ENCODE data around the gene TMC6.

The TMC6 gene

DNA sequence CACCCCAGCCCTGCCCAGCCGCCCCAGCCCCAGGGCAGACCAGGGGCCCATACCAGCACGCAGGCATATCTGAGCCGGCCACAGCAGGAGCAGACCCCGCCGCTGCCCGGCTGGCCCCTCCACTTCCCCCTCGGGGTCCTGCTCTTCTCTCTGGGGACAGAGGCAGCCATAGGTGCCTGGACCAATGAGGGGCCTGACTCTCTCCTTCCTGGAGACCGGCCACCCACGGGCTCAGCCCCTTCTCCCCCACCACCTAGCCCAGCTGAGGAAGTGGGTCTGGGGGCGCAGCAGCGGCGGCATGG is 3.8 kb downstream of the TMC6 start:
- DNase-seq = no peak
- Histone ChIP-seq H3K27ac (no peak overlapping the region), H3K27me3 (replicated peaks) (no peaks in the 10 kb centered on the region), H3K36me3 (replicated peaks) (peaks cover 4% of the 10 kb centered on the region), H3K4me3 (ENCODE audit: low read depth, low read length) (no peak overlapping the region)
- in situ Hi-C loops (cut with HindIII; ENCODE audit: low pct_ligation_motif_present, low sequenced_read_pairs) = no loop called here
- TF ChIP-seq, protein P1, sequence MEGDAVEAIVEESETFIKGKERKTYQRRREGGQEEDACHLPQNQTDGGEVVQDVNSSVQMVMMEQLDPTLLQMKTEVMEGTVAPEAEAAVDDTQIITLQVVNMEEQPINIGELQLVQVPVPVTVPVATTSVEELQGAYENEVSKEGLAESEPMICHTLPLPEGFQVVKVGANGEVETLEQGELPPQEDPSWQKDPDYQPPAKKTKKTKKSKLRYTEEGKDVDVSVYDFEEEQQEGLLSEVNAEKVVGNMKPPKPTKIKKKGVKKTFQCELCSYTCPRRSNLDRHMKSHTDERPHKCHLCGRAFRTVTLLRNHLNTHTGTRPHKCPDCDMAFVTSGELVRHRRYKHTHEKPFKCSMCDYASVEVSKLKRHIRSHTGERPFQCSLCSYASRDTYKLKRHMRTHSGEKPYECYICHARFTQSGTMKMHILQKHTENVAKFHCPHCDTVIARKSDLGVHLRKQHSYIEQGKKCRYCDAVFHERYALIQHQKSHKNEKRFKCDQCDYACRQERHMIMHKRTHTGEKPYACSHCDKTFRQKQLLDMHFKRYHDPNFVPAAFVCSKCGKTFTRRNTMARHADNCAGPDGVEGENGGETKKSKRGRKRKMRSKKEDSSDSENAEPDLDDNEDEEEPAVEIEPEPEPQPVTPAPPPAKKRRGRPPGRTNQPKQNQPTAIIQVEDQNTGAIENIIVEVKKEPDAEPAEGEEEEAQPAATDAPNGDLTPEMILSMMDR (IDR thresholded peaks at IDR 0.05; ENCODE audit: low read depth, low read length, missing control alignments) = no peak

DNA sequence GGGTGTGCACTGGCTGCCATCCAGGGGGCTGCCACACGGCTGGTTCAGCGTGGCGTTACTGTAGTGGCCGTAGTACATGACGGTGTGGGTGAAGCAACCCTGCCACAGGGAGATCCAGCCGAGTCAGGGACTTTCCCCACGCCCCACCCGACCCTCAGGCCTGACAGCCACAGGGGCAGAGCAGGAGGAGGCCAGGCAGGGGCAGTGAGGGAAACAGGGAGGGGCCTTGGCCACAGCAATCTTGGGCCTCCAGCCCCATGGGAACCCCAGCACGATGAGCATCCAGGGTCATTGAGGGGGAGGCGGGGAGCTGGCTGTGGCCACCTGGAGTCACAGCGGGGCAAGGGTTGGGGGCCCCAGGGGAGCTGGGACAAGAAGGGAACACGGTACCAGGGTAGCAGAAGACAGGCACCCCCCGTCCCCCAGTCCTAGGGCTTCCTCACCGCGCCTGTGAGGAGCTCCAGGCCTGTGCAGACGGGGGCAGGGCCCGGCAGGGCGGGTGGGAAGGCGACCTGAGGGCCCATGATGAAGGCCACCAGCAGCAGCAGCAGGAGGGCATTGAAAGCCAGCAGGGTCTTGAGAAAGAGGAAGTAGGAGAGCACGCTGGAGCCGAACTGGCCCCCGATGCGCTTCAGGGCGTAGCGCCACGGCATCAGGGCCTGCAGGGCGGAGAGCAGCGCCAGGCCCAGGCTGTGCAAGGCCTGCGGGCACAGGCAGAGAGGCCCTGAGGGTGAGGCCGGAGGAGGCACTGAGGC is 4.3 kb downstream of the TMC6 start:
- no peak for DNase-seq
- no peak overlapping the region for H3K27ac ChIP-seq
- H3K27me3 ChIP-seq (replicated peaks) = no peaks in the 10 kb centered on the region
- in situ Hi-C loops (cut with HindIII; ENCODE audit: low pct_ligation_motif_present, low sequenced_read_pairs) = no loop called here
- H3K36me3 ChIP-seq (replicated peaks) = peaks cover 4% of the 10 kb centered on the region
- TF ChIP-seq, protein P1 (IDR thresholded peaks at IDR 0.05; ENCODE audit: low read depth, low read length, missing control alignments) = no peak
- H3K4me3 ChIP-seq (ENCODE audit: low read depth, low read length) = no peak overlapping the region

DNA sequence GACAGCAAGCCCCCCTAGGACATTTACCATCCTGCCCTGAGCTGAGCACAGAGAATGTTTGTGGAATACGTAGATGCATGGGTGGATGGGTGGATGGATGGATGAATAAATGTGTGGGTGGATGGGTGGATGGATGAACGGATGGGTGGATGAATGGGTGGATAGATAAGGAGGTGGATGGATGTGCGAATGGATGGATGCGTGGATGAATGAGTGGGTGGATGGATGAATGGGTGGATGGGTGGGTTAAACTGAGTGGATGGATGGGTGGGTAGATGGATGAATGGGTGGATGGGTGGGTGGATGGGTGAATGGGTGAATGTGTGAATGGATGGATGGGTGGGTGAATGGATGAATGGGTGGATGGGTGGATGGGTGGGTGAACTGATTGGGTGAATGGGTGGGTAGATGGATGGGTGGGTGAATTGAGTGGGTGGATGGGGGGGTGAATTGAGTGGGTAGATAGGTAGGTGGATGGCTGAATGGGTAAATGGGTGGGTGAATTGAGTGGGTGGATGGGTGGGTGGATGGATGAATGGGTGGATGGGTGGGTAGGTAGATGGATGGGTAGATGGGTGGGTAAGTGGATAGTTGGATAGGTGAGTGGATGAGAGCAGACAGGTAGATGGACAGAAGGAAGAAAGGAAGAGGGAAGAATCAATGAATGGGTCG is 5.2 kb downstream of the TMC6 start:
- Histone ChIP-seq H3K27ac (no peak overlapping the region), H3K36me3 (replicated peaks) (peaks cover 4% of the 10 kb centered on the region), H3K27me3 (replicated peaks) (no peaks in the 10 kb centered on the region), H3K4me3 (ENCODE audit: low read depth, low read length) (no peak overlapping the region)
- DNase-seq = no peak
- TF ChIP-seq, protein P1 (IDR thresholded peaks at IDR 0.05; ENCODE audit: low read depth, low read length, missing control alignments) = no peak
- in situ Hi-C loops (cut with HindIII; ENCODE audit: low pct_ligation_motif_present, low sequenced_read_pairs) = no loop called here

DNA sequence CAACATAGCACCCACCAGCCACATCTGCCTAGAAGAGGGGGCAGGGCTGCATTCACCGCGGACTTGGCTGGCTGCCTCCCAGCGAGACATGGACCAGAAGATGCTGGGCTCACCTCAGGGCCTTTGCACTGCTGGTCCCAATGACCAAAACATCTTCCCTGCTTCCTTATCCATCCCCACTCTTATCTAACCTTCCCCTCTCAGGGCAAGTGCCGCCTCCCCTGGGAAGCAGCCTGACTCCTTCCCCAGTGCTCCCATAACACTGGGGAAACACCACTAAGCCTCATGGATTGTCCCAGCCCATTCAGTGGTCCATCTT is 5.7 kb downstream of the TMC6 start:
- DNase-seq = no peak
- no peak overlapping the region for H3K4me3 ChIP-seq (ENCODE audit: low read depth, low read length)
- no peaks in the 10 kb centered on the region for H3K27me3 ChIP-seq (replicated peaks)
- H3K36me3 ChIP-seq (replicated peaks) = peaks cover 4% of the 10 kb centered on the region
- H3K27ac ChIP-seq = no peak overlapping the region
- TF ChIP-seq, protein P1 (IDR thresholded peaks at IDR 0.05; ENCODE audit: low read depth, low read length, missing control alignments) = no peak
- in situ Hi-C loops (cut with HindIII; ENCODE audit: low pct_ligation_motif_present, low sequenced_read_pairs) = no loop called here

DNA sequence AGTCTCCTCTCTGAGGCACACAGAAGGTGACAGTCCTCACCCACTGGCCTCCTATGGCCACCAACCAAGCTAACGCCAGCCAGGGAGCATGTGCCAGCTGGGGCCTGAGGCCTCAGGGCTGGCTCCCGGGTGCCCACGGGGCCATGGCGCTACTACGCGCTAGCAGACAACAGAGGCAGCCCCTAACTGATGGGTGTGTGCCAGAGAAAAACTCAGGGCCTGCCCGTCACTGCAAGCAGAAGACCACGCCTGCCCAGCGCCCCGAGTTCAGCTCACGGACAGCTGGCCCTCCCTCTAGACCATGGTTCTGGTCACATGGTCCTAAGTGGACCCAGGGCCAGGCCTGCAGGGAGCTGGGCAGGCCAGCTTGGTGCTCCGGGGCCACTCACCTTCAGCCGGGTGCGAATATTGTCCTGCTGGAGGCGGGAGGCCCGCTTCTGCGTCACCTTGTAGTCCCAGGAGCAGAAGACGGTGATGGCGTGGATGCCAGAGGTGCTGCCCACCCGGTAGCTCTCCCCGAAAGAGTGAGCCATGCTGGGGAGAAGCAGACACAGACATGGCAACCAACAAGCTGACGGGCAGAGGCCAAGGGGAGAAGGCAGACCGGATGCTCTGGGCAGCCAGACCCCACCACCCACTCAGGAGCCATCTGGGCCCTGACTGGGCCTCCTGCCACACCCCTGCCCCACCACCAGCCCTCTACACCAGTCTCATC is 6.2 kb downstream of the TMC6 start:
- no peak overlapping the region for H3K27ac ChIP-seq
- TF ChIP-seq, protein P1 (IDR thresholded peaks at IDR 0.05; ENCODE audit: low read depth, low read length, missing control alignments) = no peak
- DNase-seq = no peak

More for the DNA sequence above, 6.2 kb downstream of the TMC6 start:
- Histone ChIP-seq H3K27me3 (replicated peaks) (no peaks in the 10 kb centered on the region), H3K4me3 (ENCODE audit: low read depth, low read length) (no peak overlapping the region), H3K36me3 (replicated peaks) (peaks cover 4% of the 10 kb centered on the region)
- in situ Hi-C loops (cut with HindIII; ENCODE audit: low pct_ligation_motif_present, low sequenced_read_pairs) = no loop called here
